SK-N-SH treated with all-trans-retinoic acid at 6 μM for 48 hours (cell line): Measurements from ENCODE around the gene SDR42E1.

Experiments used
- ATAC-seq: fragments of 200-7000 bp; cut with Tn5 transposase; 3 replicates; pipeline ENCODE4 v1.9.1; 2020; ENCODE audit warnings: mild to moderate bottlenecking, moderate library complexity
- BACH2 ChIP-seq: fragments of 250-450 bp; sonication (Bioruptor Pico); IDR thresholded peaks from 2 replicates; pipeline ENCODE4 v1.9.0; 2021; ENCODE audit warnings: mild to moderate bottlenecking, borderline replicate concordance
- CSDC2 ChIP-seq: fragments of 250-450 bp; sonication (Bioruptor Pico); IDR thresholded peaks from 2 replicates; pipeline ENCODE4 v1.5.0; 2020; ENCODE audit warnings: mild to moderate bottlenecking, moderate library complexity
- ESRRG ChIP-seq: fragments of 250-450 bp; sonication (Bioruptor Pico); IDR thresholded peaks from 2 replicates; pipeline ENCODE4 v1.6.1; 2021; ENCODE audit warnings: mild to moderate bottlenecking
- GLIS3 ChIP-seq: fragments of 250-450 bp; sonication (Bioruptor Pico); IDR thresholded peaks from 2 replicates; pipeline ENCODE4 v1.5.0; 2020; ENCODE audit warnings: mild to moderate bottlenecking, moderate library complexity
- ISL1 ChIP-seq: fragments of 250-450 bp; sonication (Bioruptor Pico); IDR thresholded peaks from 2 replicates; pipeline ENCODE4 v2.1.2; 2022; ENCODE audit warnings: mild to moderate bottlenecking, moderate library complexity
- OSR1 ChIP-seq: fragments of 250-450 bp; sonication (Bioruptor Pico); IDR thresholded peaks from 2 replicates; pipeline ENCODE4 v1.8.0; 2022; ENCODE audit warnings: moderate library complexity, mild to moderate bottlenecking, inconsistent platforms
- RARB ChIP-seq: fragments of 250-450 bp; sonication (Bioruptor Pico); IDR thresholded peaks from 2 replicates; pipeline ENCODE4 v1.8.0; 2021; ENCODE audit warnings: mild to moderate bottlenecking, moderate library complexity
- SNAI2 ChIP-seq: fragments of 250-450 bp; sonication (Bioruptor Pico); IDR thresholded peaks from 2 replicates; pipeline ENCODE4 v1.5.0; 2020; ENCODE audit warnings: mild to moderate bottlenecking, moderate library complexity
- TCF4 ChIP-seq: fragments of 250-450 bp; sonication (Bioruptor Pico); IDR thresholded peaks from 2 replicates; pipeline ENCODE4 v1.8.0; 2021; ENCODE audit warnings: mild to moderate bottlenecking, moderate library complexity, borderline replicate concordance
- TOX ChIP-seq: fragments of 250-450 bp; sonication (Bioruptor Pico); IDR thresholded peaks from 2 replicates; pipeline ENCODE4 v1.8.0; 2021; ENCODE audit warnings: mild to moderate bottlenecking, moderate library complexity, borderline replicate concordance
- ZC3H10 ChIP-seq: fragments of 250-450 bp; sonication (Bioruptor Pico); IDR thresholded peaks from 2 replicates; pipeline ENCODE4 v1.5.1; 2021; ENCODE audit warnings: mild to moderate bottlenecking, moderate library complexity
- ZFP3 ChIP-seq: fragments of 250-450 bp; sonication (Bioruptor Pico); IDR thresholded peaks from 2 replicates; pipeline ENCODE4 v1.5.0; 2020; ENCODE audit warnings: mild to moderate bottlenecking, moderate library complexity
- ZFP30 ChIP-seq: fragments of 450-650 bp; formaldehyde crosslinking; IDR thresholded peaks from 2 replicates; pipeline ENCODE4 v1.5.0; 2022; ENCODE audit warnings: mild to moderate bottlenecking, moderate library complexity
- ZNF565 ChIP-seq: fragments of 450-650 bp; formaldehyde crosslinking; conservative IDR thresholded peaks from 2 replicates; pipeline ENCODE4 v1.5.0; 2020; ENCODE audit warnings: low read depth, mild to moderate bottlenecking, moderate library complexity
- ZNF8 ChIP-seq: fragments of 450-650 bp; formaldehyde crosslinking; IDR thresholded peaks from 2 replicates; pipeline ENCODE4 v1.5.0; 2020; ENCODE audit warnings: mild to moderate bottlenecking, moderate library complexity
- TF ChIP-seq, protein P1 (sequence below): fragments of 250-450 bp; sonication (Bioruptor Pico); IDR thresholded peaks from 2 replicates; pipeline ENCODE4 v1.8.0; 2020; ENCODE audit warnings: mild to moderate bottlenecking, moderate library complexity, borderline replicate concordance
- TF ChIP-seq, protein P2 (sequence below): fragments of 250-450 bp; sonication (Bioruptor Pico); IDR thresholded peaks from 2 replicates; pipeline ENCODE4 v1.8.0; 2021; ENCODE audit warnings: low read depth, mild to moderate bottlenecking, moderate library complexity, borderline replicate concordance
- TF ChIP-seq, protein P3 (sequence below): fragments of 250-450 bp; sonication (Bioruptor Pico); IDR thresholded peaks from 2 replicates; pipeline ENCODE4 v1.5.0; 2020; ENCODE audit warnings: mild to moderate bottlenecking, moderate library complexity
- TF ChIP-seq, protein P4 (sequence below): fragments of 250-450 bp; sonication (Bioruptor Pico); IDR thresholded peaks from 2 replicates; pipeline ENCODE4 v1.5.1; 2021; ENCODE audit warnings: mild to moderate bottlenecking, moderate library complexity

SDR42E1 gene

DNA sequence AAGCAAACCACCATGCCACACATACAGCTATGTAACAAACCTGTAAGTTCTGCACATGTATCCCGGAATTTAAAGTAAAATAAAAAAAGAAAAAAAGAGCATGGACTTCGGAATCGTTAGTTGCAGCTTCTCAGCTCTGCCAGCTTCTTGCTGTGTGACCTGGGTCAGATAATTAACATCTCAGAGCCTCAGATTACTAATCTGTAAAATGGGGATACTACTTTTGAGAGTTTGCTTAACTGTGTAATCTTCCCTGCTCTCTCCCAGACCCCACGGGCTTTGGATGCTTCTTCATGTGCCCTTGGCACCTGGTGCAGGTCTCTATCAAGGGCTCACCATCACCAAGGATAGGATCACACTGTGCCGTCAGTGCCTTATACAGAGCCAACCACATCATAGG, 40.4 kb upstream of the SDR42E1 start:
- ATAC-seq, result no peak
- no peak for TF ChIP-seq RARB (CRISPR knock-in tag)
- no peak for TF ChIP-seq CSDC2
- TF ChIP-seq, all 23 proteins: peak for 0

DNA sequence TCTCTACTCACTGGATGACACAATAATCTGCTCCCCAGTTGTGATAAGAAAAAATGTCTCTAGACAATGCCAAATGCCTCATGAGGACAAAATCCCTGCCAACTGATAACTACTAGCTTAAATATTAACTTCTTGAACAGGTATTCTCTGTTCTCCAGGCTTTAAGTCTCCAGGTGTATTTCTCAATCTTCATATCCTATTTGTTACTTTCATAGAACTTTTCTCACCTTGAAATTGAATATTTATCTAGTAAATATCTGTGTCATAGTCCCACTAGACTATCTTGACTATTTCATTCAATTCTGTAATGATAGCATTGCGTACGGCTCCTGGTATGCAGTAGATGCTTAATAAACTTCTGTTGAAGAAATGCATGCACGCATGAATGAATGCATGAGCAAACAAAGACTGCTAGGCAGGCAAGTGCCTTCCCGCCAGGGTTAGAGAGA, 39.7 kb upstream of the SDR42E1 start:
- ATAC-seq, result no peak
- TF ChIP-seq ZNF565 (CRISPR knock-in tag), result no peak
- TF ChIP-seq ZFP30, result no peak
- TF ChIP-seq, protein P1, sequence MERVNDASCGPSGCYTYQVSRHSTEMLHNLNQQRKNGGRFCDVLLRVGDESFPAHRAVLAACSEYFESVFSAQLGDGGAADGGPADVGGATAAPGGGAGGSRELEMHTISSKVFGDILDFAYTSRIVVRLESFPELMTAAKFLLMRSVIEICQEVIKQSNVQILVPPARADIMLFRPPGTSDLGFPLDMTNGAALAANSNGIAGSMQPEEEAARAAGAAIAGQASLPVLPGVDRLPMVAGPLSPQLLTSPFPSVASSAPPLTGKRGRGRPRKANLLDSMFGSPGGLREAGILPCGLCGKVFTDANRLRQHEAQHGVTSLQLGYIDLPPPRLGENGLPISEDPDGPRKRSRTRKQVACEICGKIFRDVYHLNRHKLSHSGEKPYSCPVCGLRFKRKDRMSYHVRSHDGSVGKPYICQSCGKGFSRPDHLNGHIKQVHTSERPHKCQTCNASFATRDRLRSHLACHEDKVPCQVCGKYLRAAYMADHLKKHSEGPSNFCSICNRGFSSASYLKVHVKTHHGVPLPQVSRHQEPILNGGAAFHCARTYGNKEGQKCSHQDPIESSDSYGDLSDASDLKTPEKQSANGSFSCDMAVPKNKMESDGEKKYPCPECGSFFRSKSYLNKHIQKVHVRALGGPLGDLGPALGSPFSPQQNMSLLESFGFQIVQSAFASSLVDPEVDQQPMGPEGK (CRISPR knock-in tag), result no peak
- no peak for TF ChIP-seq ZC3H10 (CRISPR knock-in tag)
- TF ChIP-seq SNAI2, result no peak
- TF ChIP-seq ZNF8, result no peak
- TF ChIP-seq ZFP3 (CRISPR knock-in tag), result no peak
- no peak for TF ChIP-seq OSR1 (CRISPR knock-in tag)
- TF ChIP-seq, protein P2, sequence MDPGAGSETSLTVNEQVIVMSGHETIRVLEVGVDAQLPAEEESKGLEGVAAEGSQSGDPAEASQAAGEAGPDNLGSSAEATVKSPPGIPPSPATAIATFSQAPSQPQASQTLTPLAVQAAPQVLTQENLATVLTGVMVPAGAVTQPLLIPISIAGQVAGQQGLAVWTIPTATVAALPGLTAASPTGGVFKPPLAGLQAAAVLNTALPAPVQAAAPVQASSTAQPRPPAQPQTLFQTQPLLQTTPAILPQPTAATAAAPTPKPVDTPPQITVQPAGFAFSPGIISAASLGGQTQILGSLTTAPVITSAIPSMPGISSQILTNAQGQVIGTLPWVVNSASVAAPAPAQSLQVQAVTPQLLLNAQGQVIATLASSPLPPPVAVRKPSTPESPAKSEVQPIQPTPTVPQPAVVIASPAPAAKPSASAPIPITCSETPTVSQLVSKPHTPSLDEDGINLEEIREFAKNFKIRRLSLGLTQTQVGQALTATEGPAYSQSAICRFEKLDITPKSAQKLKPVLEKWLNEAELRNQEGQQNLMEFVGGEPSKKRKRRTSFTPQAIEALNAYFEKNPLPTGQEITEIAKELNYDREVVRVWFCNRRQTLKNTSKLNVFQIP (CRISPR knock-in tag), result no peak
- TF ChIP-seq, protein P3, sequence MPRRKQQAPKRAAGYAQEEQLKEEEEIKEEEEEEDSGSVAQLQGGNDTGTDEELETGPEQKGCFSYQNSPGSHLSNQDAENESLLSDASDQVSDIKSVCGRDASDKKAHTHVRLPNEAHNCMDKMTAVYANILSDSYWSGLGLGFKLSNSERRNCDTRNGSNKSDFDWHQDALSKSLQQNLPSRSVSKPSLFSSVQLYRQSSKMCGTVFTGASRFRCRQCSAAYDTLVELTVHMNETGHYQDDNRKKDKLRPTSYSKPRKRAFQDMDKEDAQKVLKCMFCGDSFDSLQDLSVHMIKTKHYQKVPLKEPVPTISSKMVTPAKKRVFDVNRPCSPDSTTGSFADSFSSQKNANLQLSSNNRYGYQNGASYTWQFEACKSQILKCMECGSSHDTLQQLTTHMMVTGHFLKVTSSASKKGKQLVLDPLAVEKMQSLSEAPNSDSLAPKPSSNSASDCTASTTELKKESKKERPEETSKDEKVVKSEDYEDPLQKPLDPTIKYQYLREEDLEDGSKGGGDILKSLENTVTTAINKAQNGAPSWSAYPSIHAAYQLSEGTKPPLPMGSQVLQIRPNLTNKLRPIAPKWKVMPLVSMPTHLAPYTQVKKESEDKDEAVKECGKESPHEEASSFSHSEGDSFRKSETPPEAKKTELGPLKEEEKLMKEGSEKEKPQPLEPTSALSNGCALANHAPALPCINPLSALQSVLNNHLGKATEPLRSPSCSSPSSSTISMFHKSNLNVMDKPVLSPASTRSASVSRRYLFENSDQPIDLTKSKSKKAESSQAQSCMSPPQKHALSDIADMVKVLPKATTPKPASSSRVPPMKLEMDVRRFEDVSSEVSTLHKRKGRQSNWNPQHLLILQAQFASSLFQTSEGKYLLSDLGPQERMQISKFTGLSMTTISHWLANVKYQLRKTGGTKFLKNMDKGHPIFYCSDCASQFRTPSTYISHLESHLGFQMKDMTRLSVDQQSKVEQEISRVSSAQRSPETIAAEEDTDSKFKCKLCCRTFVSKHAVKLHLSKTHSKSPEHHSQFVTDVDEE (CRISPR knock-in tag), result no peak
- TF ChIP-seq BACH2 (CRISPR knock-in tag), result no peak
- TF ChIP-seq ISL1 (CRISPR knock-in tag), result no peak

DNA sequence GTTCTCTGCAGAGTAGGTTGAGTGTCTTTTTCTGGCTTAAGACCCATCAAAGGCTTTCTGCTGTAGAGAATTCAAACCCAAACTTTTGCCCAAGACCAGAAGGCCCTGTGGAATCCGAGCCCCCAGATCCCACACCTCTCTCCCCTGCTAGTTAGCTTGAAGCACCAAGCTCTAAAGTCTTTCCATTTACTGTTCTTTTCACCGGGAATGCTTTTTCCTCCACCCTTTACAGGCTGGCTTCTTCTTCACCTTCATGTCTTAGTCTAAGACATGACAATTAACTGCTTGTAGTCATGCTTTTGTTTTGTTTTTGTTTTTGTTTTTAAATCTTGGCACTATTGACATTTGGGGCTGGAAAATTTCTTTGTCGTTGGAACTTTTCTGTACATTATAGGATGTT, 39.2 kb upstream of the SDR42E1 start:
- ATAC-seq, result no peak
- no peak for TF ChIP-seq ISL1 (CRISPR knock-in tag)
- TF ChIP-seq ZFP30, result no peak
- no peak for TF ChIP-seq CSDC2
- no peak for TF ChIP-seq TCF4 (CRISPR knock-in tag)
- TF ChIP-seq, protein P2 (CRISPR knock-in tag), result no peak
- TF ChIP-seq, protein P3 (CRISPR knock-in tag), result no peak
- TF ChIP-seq BACH2 (CRISPR knock-in tag), result no peak
- TF ChIP-seq OSR1 (CRISPR knock-in tag), result no peak
- TF ChIP-seq, protein P4, sequence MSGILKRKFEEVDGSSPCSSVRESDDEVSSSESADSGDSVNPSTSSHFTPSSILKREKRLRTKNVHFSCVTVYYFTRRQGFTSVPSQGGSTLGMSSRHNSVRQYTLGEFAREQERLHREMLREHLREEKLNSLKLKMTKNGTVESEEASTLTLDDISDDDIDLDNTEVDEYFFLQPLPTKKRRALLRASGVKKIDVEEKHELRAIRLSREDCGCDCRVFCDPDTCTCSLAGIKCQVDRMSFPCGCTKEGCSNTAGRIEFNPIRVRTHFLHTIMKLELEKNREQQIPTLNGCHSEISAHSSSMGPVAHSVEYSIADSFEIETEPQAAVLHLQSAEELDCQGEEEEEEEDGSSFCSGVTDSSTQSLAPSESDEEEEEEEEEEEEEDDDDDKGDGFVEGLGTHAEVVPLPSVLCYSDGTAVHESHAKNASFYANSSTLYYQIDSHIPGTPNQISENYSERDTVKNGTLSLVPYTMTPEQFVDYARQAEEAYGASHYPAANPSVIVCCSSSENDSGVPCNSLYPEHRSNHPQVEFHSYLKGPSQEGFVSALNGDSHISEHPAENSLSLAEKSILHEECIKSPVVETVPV (CRISPR knock-in tag), result no peak
- TF ChIP-seq ZFP3 (CRISPR knock-in tag), result no peak
- no peak for TF ChIP-seq TOX (CRISPR knock-in tag)
- TF ChIP-seq GLIS3 (CRISPR knock-in tag), result no peak
- no peak for TF ChIP-seq ZC3H10 (CRISPR knock-in tag)
- no peak for TF ChIP-seq ESRRG (CRISPR knock-in tag)
- TF ChIP-seq ZNF565 (CRISPR knock-in tag), result no peak
- TF ChIP-seq RARB (CRISPR knock-in tag), result no peak
- TF ChIP-seq, all 23 proteins: peak for 0
